ENCODE data around the gene MRPL14. TPM values are rescaled to one million over a fixed set of nuclear protein-coding genes. Genes with fewer than 3 reads are reported as not detected.

MRPL14 gene
- total and polyA plus RNA-seq, 10 of the 15 experiments (the other 5 are each of a cell fraction or from before 2014, with no cell fraction given) = 80.5 to 294 (median 122) TPM

DNA sequence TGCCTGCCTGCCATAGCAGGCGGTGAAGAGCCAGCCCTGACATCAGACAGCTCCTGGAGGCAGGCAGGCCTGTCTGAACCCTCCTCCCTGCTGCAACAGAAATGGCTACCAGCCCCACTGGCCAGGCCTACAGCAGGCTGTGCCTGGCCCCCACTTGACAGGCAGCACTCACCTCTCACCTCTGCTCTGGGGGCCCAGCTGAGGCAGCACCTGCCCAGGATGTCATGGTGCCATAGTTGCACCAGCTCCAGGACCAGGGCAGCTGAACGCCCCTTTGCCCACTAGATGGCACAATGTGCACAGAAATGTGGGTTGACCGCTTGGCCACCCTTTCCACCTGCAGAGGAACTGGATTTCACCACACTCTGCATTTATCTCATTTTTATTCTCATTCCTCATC is 30.6 kb downstream of the MRPL14 start:
- H3K36me3 ChIP-seq (ENCODE audit: control insufficient read depth in 2 of 2, insufficient read depth in 2 of 2, low read length in 1 of 2) = peaks cover 0 to 6% of the 10 kb centered on the region in 2 experiments; a peak in 3 of 4 replicates
- POLR2A ChIA-PET = no interaction called here
- WGBS (ENCODE audit: insufficient coverage, insufficient replicate concordance, low lambda C conversion rate, missing lambda C conversion rate) = 45% methylated on average over 3 of the region's 3 CpGs
- no peaks in the 10 kb centered on the region for H3K9me3 ChIP-seq (replicated peaks; ENCODE audit: control insufficient read depth, insufficient read depth, low read length)
- RAD21 ChIA-PET (ENCODE audit: unreplicated experiment) = interaction anchor here (0.6 to 2.4 kb wide), 28 partner anchors 11 to 247 kb away, joined by 3 to 10 read pairs (median 4); partner anchors contain the start of genes MRPL14 and TMEM63B
- H3K27me3 ChIP-seq (replicated peaks in 1 of 2; ENCODE audit: control insufficient read depth in 2 of 2, insufficient read depth in 2 of 2, low read length in 1 of 2) = no peaks in the 10 kb centered on the region
- H3K27ac ChIP-seq (ENCODE audit: control insufficient read depth, insufficient read depth) = no peak overlapping the region
- FAIRE-seq = peak; percentile 88
- SMC1A ChIA-PET (ENCODE audit: uncharacterized antibody, unreplicated experiment) = interaction anchor here (0.6 to 3.4 kb wide), 12 partner anchors 11 to 293 kb away, joined by 3 to 17 read pairs (median 3); no protein-coding TSS in a partner anchor
- in situ Hi-C loops (cut with MboI) (no loop called here), intact Hi-C loops (cut with micrococcal nuclease; ENCODE audit: unreplicated experiment) (loop anchor here (1.0 kb wide), 3 partner anchors 55 to 242 kb away; no protein-coding TSS in a partner anchor)
- H4K20me1 ChIP-seq (ENCODE audit: control insufficient read depth, insufficient read depth) = no peaks in the 10 kb centered on the region
- no peak overlapping the region for H3K4me2 ChIP-seq (ENCODE audit: control insufficient read depth, insufficient read depth)
- H3K79me2 ChIP-seq (ENCODE audit: control insufficient read depth, insufficient read depth, low read length) = no peaks in the 10 kb centered on the region
- CTCF ChIA-PET = interaction anchor here (0.5 to 6.5 kb wide), 36 partner anchors 9 to 455 kb away, joined by 3 to 85 read pairs (median 4); partner anchors contain the start of gene CAPN11
- BruUV-seq (replicated peaks) = no TSS peak
- H2AFZ ChIP-seq (ENCODE audit: control insufficient read depth, low read depth, low read length) = no peak overlapping the region
- peak; percentile 99 for ATAC-seq
- no peaks in the 10 kb centered on the region for H3K4me1 ChIP-seq (ENCODE audit: control insufficient read depth, insufficient read depth, low read length)
- no peak overlapping the region for H3K9ac ChIP-seq (ENCODE audit: control insufficient read depth, insufficient read depth, low read length)
- peak; percentile 27 for DNase-seq (ENCODE audit: low read depth, low spot score)
- H3K4me3 ChIP-seq = no peak overlapping the region
- TF ChIP-seq ZBED1 (IDR thresholded peaks at IDR 0.05; ENCODE audit: borderline replicate concordance) = no peak
- TF ChIP-seq SMC3 (IDR thresholded peaks at IDR 0.05; ENCODE audit: borderline replicate concordance, low read length) = peak; percentile 83
- no peak for TF ChIP-seq DPF2 (IDR thresholded peaks at IDR 0.05)
- TF ChIP-seq SREBF1 (IDR thresholded peaks at IDR 0.05; ENCODE audit: low read length) = no peak
- peak; percentile 25 to 40; a peak in 1 of 4 replicates for TF ChIP-seq BHLHE40 (IDR thresholded peaks at IDR 0.05; ENCODE audit: borderline replicate concordance in 1 of 2, low read depth in 2 of 2, low read length in 1 of 2)
- TF ChIP-seq SMARCA5 (IDR thresholded peaks at IDR 0.05) = peak; percentile 50; the same call in 1 of the 2 replicates
- no peak for TF ChIP-seq KAT2A (conservative IDR thresholded peaks at IDR 0.05; ENCODE audit: control insufficient read depth, low read depth, low read length)
- peak; percentile 51; the same call in 1 of the 2 replicates for TF ChIP-seq HDGF (IDR thresholded peaks at IDR 0.05)
- TF ChIP-seq, protein P1, sequence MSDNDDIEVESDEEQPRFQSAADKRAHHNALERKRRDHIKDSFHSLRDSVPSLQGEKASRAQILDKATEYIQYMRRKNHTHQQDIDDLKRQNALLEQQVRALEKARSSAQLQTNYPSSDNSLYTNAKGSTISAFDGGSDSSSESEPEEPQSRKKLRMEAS (IDR thresholded peaks at IDR 0.05; ENCODE audit: low read depth, low read length) = no peak
- TF ChIP-seq RAD21 (IDR thresholded peaks at IDR 0.05; ENCODE audit: insufficient read depth, low read depth, low read length) = peak; percentile 90
- TF ChIP-seq RUNX3 (IDR thresholded peaks at IDR 0.05; ENCODE audit: low read length) = peak; percentile 45; the same call in 1 of the 2 replicates
- peak; percentile 55; the same call in 1 of the 2 replicates for TF ChIP-seq SPI1 (IDR thresholded peaks at IDR 0.05; ENCODE audit: borderline replicate concordance, insufficient read depth, low read depth, low read length)
- peak; percentile 67; the same call in 1 of the 2 replicates for TF ChIP-seq YY1 (IDR thresholded peaks at IDR 0.05; ENCODE audit: low read depth, low read length)
- TF ChIP-seq TBL1XR1 (IDR thresholded peaks at IDR 0.05; ENCODE audit: low read depth, low read length) = no peak
- peak; percentile 60; the same call in 1 of the 2 replicates for TF ChIP-seq PAX5 (IDR thresholded peaks at IDR 0.05; ENCODE audit: borderline replicate concordance, low read depth, low read length)
- TF ChIP-seq, protein P2, sequence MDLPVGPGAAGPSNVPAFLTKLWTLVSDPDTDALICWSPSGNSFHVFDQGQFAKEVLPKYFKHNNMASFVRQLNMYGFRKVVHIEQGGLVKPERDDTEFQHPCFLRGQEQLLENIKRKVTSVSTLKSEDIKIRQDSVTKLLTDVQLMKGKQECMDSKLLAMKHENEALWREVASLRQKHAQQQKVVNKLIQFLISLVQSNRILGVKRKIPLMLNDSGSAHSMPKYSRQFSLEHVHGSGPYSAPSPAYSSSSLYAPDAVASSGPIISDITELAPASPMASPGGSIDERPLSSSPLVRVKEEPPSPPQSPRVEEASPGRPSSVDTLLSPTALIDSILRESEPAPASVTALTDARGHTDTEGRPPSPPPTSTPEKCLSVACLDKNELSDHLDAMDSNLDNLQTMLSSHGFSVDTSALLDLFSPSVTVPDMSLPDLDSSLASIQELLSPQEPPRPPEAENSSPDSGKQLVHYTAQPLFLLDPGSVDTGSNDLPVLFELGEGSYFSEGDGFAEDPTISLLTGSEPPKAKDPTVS (IDR thresholded peaks at IDR 0.05; ENCODE audit: low read depth, low read length) = no peak
- TF ChIP-seq SUPT20H (IDR thresholded peaks at IDR 0.05; ENCODE audit: borderline replicate concordance, control insufficient read depth, low read depth, low read length) = no peak
- TF ChIP-seq, protein P3, sequence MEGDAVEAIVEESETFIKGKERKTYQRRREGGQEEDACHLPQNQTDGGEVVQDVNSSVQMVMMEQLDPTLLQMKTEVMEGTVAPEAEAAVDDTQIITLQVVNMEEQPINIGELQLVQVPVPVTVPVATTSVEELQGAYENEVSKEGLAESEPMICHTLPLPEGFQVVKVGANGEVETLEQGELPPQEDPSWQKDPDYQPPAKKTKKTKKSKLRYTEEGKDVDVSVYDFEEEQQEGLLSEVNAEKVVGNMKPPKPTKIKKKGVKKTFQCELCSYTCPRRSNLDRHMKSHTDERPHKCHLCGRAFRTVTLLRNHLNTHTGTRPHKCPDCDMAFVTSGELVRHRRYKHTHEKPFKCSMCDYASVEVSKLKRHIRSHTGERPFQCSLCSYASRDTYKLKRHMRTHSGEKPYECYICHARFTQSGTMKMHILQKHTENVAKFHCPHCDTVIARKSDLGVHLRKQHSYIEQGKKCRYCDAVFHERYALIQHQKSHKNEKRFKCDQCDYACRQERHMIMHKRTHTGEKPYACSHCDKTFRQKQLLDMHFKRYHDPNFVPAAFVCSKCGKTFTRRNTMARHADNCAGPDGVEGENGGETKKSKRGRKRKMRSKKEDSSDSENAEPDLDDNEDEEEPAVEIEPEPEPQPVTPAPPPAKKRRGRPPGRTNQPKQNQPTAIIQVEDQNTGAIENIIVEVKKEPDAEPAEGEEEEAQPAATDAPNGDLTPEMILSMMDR (IDR thresholded peaks at IDR 0.05 in 2 of 3, conservative IDR thresholded peaks at IDR 0.05 in 1 of 3; ENCODE audit: control insufficient read depth in 2 of 3, extremely low read depth in 1 of 3, insufficient read depth in 1 of 3, low read depth in 3 of 3, low read length in 3 of 3) = peak; percentile 85 to 94 (median 85)
- TF ChIP-seq, protein P4, sequence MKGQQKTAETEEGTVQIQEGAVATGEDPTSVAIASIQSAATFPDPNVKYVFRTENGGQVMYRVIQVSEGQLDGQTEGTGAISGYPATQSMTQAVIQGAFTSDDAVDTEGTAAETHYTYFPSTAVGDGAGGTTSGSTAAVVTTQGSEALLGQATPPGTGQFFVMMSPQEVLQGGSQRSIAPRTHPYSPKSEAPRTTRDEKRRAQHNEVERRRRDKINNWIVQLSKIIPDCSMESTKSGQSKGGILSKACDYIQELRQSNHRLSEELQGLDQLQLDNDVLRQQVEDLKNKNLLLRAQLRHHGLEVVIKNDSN (IDR thresholded peaks at IDR 0.05; ENCODE audit: borderline replicate concordance, extremely low read length, insufficient read depth, low read depth, low read length) = no peak

All from GM12878 (cell line).